KMS-11 (cell line): Measurements from ENCODE around the gene PACSIN2.

Experiments used
- H2AFZ ChIP-seq: fragments of 200-600 bp; sonication (generic); 2 replicates; pipeline ENCODE4 v1.6.1; 2016; ENCODE audit warnings: antibody characterized with exemption, mixed run types, low read depth
- H3K27ac ChIP-seq: fragments of 200-600 bp; sonication (generic); 2 replicates; pipeline ENCODE4 v1.6.1; 2016; ENCODE audit warnings: mild to moderate bottlenecking, mixed run types
- H3K27me3 ChIP-seq: fragments of 200-600 bp; sonication (generic); 2 replicates; pipeline ENCODE4 v1.6.1; 2017; ENCODE audit warnings: mild to moderate bottlenecking, low read depth, mixed run types, moderate library complexity; ENCODE audit not compliant: insufficient read depth
- H3K36me3 ChIP-seq: fragments of 200-600 bp; sonication (generic); 2 replicates; pipeline ENCODE4 v1.6.1; 2017; ENCODE audit warnings: mild to moderate bottlenecking, mixed run types; ENCODE audit not compliant: insufficient read depth
- H3K4me1 ChIP-seq: fragments of 200-600 bp; sonication (generic); 2 replicates; pipeline ENCODE4 v1.6.1; 2016; ENCODE audit warnings: mild to moderate bottlenecking, low read depth, mixed run types; ENCODE audit not compliant: poor library complexity, severe bottlenecking
- H3K4me2 ChIP-seq: fragments of 200-600 bp; sonication (generic); 2 replicates; pipeline ENCODE4 v1.7.0; 2016; ENCODE audit warnings: mild to moderate bottlenecking, mixed run types
- H3K4me3 ChIP-seq: fragments of 200-600 bp; sonication (generic); IDR thresholded peaks from 2 replicates; pipeline ENCODE4 v1.6.1; 2017; ENCODE audit warnings: low read depth, low read length, mixed read lengths; ENCODE audit not compliant: insufficient read depth
- H3K79me2 ChIP-seq: fragments of 200-600 bp; sonication (generic); 2 replicates; pipeline ENCODE4 v1.6.1; 2016; ENCODE audit warnings: low read depth, mixed run types; ENCODE audit not compliant: insufficient read depth
- H3K9ac ChIP-seq: fragments of 200-600 bp; sonication (generic); 2 replicates; pipeline ENCODE4 v1.6.1; 2016; ENCODE audit warnings: mild to moderate bottlenecking, mixed run types
- H4K20me1 ChIP-seq: fragments of 200-600 bp; sonication (generic); 2 replicates; pipeline ENCODE4 v1.6.1; 2016; ENCODE audit warnings: mild to moderate bottlenecking, mixed run types; ENCODE audit not compliant: insufficient read depth
- TF ChIP-seq, protein P1 (sequence below): fragments of 200-600 bp; sonication (generic); conservative IDR thresholded peaks from 2 replicates; pipeline ENCODE4 v1.6.1; 2017; ENCODE audit warnings: low read depth, mild to moderate bottlenecking, antibody characterized with exemption, low read length, moderate library complexity, mixed read lengths

PACSIN2 gene

GRCh38 chr22:42874010-42874409 lies 140.9 kb downstream of the PACSIN2 start:
- Histone ChIP-seq H4K20me1 (no peaks in the 10 kb centered on the region), H3K4me2 (no peak overlapping the region), H3K27ac (no peak overlapping the region), H3K4me1 (no peaks in the 10 kb centered on the region), H3K4me3 (no peak overlapping the region), H3K9ac (no peak overlapping the region), H3K79me2 (no peaks in the 10 kb centered on the region), H3K27me3 (no peaks in the 10 kb centered on the region), H2AFZ (no peak overlapping the region), H3K36me3 (no peaks in the 10 kb centered on the region)
- TF ChIP-seq, protein P1, sequence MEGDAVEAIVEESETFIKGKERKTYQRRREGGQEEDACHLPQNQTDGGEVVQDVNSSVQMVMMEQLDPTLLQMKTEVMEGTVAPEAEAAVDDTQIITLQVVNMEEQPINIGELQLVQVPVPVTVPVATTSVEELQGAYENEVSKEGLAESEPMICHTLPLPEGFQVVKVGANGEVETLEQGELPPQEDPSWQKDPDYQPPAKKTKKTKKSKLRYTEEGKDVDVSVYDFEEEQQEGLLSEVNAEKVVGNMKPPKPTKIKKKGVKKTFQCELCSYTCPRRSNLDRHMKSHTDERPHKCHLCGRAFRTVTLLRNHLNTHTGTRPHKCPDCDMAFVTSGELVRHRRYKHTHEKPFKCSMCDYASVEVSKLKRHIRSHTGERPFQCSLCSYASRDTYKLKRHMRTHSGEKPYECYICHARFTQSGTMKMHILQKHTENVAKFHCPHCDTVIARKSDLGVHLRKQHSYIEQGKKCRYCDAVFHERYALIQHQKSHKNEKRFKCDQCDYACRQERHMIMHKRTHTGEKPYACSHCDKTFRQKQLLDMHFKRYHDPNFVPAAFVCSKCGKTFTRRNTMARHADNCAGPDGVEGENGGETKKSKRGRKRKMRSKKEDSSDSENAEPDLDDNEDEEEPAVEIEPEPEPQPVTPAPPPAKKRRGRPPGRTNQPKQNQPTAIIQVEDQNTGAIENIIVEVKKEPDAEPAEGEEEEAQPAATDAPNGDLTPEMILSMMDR: no peak

DNA sequence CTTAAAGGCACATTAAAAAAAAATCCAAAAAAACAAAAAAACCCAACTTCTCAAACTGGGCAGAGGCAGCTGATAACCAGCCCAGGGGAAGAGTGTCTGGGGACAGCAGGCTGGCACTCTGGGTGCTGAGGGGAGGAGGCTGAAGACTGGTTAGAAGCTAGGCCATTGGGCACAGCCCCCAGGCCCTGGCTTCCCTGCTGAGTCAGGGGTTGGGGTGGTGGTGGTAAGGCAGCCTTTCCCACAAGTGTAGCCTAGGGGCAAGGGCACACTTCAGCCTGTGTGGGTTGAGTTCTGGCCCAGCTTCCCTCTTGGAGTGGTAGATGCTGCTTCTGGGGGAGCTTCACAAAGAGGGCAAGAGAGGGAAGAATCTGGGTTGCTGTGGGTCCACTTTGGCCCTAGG lies 141.6 kb downstream of the PACSIN2 start:
- TF ChIP-seq, protein P1: no peak
- no peaks in the 10 kb centered on the region for H3K36me3 ChIP-seq

GRCh38 chr22:42872821-42873220 lies 142.1 kb downstream of the PACSIN2 start:
- H3K36me3 ChIP-seq: no peaks in the 10 kb centered on the region
- no peaks in the 10 kb centered on the region for H4K20me1 ChIP-seq
- TF ChIP-seq, protein P1: no peak
- H3K79me2 ChIP-seq: no peaks in the 10 kb centered on the region
- no peaks in the 10 kb centered on the region for H3K4me1 ChIP-seq
- H3K27me3 ChIP-seq: no peaks in the 10 kb centered on the region
- no peak overlapping the region for H2AFZ ChIP-seq
- H3K27ac ChIP-seq: no peak overlapping the region
- no peak overlapping the region for H3K4me2 ChIP-seq
- no peak overlapping the region for H3K4me3 ChIP-seq
- H3K9ac ChIP-seq: no peak overlapping the region

More for the DNA sequence above, 141.6 kb downstream of the PACSIN2 start:
- Histone ChIP-seq H3K4me1 (no peaks in the 10 kb centered on the region), H3K4me2 (no peak overlapping the region), H3K27ac (no peak overlapping the region), H4K20me1 (no peaks in the 10 kb centered on the region), H3K79me2 (no peaks in the 10 kb centered on the region), H2AFZ (no peak overlapping the region), H3K4me3 (no peak overlapping the region), H3K9ac (no peak overlapping the region), H3K27me3 (no peaks in the 10 kb centered on the region)

- no peaks in the 10 kb centered on the region for H3K27me3 ChIP-seq
- H3K4me1 ChIP-seq: no peaks in the 10 kb centered on the region
- no peak overlapping the region for H3K9ac ChIP-seq
- H3K4me3 ChIP-seq: no peak overlapping the region
- H3K79me2 ChIP-seq: no peaks in the 10 kb centered on the region
- no peak overlapping the region for H3K4me2 ChIP-seq
- H3K36me3 ChIP-seq: no peaks in the 10 kb centered on the region
- H3K27ac ChIP-seq: no peak overlapping the region
- H4K20me1 ChIP-seq: no peaks in the 10 kb centered on the region
- no peak overlapping the region for H2AFZ ChIP-seq
- TF ChIP-seq, protein P1: no peak
These were observed 143.6 kb downstream of the PACSIN2 start for GRCh38 chr22:42871146-42872050.
